Measurements from ENCODE around the gene ZNF134.

ZNF134 gene

DNA sequence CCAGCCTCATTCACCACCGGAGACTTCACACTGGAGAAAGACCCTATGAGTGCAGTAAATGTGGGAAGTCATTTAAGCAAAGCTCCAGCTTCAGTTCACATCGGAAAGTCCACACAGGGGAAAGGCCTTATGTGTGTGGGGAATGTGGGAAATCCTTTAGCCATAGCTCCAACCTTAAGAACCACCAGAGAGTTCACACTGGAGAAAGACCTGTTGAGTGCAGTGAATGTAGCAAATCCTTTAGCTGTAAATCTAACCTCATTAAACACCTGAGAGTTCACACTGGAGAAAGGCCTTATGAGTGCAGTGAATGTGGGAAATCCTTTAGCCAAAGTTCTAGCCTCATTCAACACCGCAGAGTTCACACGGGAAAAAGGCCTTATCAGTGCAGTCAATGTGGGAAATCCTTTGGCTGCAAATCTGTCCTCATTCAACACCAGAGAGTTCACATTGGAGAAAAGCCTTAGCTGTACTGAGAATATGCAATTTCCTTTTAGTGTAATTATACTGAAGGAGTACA lies 27.7 kb downstream of the ZNF134 start:
- no peak for DNase-seq

DNA sequence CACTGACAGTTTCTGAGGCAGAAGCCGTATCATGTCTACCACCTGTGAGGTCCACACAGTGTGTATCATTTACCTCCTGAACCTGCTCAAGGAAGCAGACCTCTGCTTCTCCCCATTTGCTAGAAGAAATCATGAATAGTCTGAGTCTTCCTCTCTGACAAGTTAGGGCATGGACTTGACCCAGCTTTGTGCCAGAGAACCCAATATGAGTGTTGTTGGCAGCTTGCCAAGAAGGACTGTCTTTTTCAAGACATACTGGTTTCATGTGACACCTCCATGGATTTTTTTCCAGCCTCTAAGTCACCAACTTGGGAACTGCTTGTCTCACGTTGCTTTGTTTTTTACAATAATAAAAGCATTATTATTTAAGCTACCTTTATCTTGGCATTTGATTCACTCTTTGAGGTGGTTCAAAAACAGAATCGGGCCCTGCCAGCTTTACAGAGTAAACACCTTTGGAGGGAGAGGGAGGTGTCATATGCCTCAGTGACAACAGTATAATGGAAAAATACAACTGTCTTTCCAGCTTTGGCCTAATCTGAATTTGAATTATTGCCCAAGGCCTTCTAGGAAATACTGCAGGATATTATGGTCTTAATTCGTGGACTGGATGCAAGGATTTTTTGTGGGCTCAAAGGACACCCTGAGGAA lies 28.5 kb downstream of the ZNF134 start:
- no peak for DNase-seq

DNA sequence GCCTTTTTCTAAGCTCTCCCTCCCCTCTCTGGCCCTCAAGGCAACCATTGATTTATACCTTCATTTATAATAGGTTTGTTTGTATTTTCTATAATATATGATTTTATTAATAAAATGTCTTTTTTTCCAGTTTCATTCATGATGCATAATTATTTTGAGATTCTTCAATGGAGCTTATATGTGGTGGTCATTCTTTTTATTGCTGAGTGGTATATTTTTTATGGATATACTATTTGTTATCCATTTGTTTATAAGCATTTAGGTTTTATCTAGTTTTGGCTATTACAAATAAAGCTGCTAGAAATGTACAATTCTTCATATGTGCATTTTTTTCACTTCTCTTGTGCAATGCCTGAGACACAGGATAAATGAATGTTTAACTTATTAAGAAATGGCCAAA lies 29.7 kb downstream of the ZNF134 start:
- no peak for DNase-seq

DNA sequence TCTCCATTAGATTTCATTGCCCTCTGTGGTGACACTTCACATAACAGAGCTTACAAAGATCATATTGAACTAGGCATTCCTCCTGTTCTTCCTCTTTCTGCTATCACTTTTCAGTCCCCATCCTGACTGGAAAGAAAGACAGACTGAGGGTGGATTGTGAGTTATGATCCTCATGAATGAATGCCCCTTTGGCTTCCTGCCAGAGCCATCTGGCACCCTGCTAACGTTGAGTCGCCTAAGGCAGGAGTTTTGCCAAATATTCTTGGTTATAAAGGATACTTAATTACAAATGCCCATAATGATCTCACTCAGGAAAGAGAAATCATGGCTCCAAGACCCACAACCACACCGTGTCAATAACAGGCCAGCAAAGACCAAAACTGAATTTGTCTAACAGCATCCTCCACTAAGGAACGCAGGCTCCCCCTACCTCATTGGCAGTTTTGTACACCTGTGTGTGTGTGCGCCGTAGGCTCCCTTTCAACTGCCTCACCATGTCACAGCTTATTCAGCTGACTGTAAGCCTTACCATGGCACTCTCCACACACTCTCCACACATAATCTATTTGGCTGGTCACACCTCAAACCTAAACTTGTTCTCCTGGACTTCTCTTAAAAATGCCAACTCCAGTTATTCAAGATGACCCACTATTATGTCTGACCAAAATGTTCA lies 34.4 kb downstream of the ZNF134 start:
- no peak for DNase-seq

DNA sequence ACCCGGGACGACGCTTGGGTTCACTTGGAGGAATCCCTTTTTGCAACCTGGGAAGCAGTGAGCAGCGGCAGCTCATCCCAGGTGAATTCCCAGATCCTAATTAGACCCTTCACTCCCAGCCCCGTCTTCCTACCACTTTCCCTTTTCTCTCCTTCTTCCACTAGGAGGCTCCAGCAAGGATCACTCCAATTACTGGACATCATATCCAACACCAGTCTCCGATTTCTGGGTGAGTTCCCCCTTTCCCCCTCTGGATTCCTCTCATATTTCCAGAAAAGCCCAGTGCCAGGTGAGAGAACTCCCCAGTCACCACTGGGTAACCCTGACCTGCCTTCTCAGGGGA lies 37.6 kb downstream of the ZNF134 start:
- DNase-seq, result no peak

DNA sequence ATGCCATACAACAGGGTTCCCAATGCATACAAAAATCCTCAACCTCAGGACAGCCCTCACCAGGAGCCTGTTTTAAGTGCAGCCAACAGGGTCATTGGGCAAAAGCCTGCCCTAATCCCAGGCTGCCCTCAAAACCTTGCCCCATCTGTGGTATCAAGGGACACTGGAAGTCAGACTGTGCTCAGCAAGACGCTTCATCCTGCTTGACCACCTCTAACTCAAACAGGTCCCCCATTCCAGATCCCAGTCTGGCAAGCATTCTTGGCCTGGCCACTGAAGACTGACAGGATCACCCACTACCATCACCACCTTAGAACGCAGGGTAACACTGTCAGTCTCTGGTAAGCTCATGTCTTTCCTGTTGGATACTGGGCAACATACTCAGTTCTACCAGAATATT lies 39.6 kb downstream of the ZNF134 start:
- no peak for DNase-seq

DNA sequence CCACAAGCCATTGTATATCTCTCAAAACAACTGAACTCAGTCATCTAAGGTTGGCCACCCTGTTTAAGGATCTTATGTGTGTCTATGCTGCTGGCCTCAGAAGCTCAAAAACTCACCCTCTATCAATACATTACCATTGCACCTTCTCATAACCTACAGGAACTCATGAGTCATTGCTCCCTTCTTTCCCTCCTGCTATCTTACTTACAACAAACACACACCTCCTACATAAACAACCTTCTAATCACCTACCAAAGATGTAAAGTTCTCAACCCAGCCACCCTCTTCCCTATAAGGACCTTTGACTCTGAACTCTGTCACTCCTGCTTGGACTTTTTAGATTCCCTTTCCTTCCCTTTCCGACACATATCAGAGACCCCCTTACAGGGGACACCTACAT lies 41.4 kb downstream of the ZNF134 start:
- DNase-seq, result no peak

DNA sequence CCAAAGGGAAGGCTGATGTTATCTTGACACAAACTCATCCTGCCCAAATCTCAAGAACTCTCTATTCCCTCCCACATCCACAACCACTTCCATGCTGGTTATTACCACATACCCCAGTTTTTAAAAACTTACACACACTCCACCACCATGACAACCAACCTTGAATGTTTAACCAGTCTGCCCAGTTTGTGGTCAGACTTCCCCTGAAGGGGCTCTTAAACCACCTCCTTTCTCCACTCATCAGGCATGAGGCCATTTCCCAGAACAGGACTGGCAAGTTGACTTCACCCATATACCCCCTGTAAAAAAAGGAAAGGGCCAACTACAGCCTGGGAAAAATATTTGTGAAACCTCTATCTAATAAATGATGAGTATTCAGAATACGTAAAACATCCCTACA lies 42.3 kb downstream of the ZNF134 start:
- no peak for DNase-seq

DNA sequence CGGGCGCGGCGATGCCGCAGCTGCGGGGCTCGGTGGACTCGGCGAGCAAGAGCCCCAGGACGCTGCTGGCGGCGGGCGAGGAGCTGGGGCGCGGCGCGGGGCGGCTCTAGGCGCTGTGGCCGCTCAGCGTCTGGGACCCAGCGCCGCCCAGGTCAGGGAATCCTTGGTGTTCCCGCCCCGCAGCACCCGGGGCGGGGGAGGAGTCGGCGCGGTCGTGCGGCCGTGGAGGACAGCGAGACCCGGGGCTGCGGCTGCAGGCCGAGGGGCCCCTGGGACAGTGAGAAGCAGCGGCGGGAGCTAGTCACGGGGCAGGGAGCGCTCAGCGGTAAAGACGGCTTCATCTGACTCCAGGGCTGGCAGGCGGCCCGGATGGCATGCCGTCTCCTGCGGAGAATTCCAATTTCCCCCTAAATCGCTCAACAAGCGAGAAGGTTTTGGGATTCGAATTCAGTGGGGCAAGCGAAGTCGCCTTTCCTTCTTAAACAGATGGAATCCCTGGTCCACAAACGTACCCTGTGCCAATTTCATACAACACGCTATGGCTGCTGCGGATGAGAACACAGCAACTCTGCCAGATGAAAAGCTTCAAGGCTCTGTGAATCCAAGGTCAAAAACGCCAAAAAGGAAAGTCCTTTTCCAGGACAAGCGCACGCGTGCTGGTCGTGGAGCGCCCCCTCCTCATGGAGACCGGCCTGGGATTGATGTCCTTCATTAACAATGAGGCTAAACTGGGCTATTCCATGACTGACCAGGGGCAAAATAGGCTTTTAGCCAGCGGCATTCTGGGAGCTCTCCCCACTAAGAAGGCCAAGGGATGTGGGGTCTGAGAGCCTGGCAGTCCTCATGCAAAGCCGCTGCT lies 50.5 kb downstream of the ZNF134 start:
- no peak for DNase-seq

DNA sequence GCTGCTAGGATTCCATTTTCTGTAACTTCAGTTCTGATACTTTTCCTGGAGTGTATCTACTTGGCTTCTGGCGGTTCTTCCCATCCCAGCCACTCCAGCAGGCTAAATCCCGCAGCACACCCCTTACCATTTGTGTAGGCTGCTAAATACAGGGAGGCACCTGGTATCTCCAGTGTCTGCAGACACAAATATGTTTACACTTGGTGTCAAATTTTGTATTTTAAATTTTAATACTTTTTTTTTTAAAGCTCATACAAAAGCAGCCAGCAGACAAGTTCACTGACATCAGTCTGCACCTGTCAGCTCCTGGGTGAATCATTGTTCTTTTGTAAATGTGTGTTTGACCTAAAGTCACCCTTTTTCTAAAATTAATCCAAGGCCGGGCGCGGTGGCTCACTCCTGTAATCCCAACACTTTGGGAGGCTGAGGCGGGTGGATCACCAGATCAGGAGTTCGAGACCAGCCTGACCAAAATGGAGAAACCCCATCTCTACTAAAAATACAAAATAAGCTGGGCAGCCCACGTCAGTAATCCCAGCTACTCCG lies 51.3 kb downstream of the ZNF134 start:
- no peak for DNase-seq

DNA sequence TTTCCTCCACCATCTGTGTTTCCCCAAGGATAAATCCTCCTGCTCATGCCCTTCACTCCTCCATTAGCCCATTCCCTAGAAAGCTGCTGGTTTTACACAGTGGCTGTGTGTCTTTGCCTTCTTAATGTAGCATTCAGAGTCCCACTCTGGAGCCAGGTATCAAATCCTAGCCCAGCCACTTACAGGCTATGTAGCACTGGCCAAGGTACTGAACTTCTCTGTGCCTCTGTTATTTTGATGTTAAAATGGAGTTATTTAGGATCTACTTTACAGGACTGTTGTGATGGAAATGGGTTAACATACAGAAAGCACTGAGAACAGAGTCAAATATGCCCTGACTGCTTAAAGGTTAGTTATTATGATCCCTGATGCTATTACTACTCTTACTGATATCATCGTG lies 53.2 kb downstream of the ZNF134 start:
- DNase-seq, result no peak

DNA sequence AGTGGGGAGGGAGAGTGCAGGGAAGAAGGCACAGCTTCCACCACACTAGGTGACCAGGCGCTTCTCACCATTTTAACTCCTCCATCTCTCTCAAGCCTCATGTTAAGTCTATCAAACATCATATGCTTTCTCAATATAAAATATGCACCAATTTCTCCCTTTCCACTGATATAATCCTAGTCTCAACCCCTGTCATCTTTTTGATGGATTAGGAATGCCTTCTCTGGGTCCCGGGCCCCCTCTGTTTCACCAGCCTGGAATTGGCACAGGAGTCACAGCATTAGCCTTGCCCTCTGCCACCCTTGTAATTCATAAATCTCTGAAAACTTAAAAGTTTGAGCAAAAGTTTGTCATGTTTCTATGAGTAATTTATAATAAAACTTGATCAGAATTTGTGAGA lies 54.6 kb downstream of the ZNF134 start, which contains the start of gene ZSCAN4:
ZSCAN4 (plus strand) TSS at position 301 of the 400 bp plus-strand sequence. CDS start 7,211 bp downstream, outside the sequence.
- DNase-seq, result no peak

DNA sequence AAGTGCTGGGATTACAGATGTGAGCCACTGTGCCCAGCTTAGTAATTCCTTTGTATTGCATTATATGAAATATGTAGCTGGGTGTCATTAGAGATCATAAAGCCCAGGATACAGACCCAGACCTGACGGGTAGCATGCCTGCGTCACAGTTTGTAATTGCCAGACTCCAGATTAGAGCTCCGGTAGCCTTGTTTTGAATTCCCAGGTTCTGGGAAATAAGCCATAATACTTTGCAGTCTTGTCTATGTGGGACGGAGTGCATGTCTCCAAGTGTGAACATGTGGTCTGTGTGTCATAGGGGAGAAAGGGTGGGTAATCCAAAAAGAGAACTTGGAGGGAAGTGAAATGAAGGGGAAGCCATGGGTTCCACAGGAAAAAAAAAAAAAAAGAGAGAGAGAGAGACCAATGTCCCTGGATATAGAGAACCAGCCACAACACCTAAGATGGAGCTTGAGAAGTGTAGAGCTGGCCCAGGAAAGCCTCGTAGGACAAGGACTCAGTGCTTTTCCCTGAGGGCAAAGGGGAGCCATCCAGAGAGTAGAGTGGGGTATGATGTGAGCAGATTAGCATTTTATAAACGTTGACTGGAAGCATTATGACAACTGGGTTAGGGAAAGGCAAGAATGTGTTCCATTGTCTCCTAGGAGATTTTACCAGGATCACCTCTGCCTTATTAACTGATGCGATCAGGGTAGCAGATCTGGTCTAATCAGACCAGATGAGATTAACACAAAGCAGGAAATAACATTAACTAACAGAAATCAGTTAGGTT lies 57.3 kb downstream of the ZNF134 start:
- DNase-seq, result no peak

DNA sequence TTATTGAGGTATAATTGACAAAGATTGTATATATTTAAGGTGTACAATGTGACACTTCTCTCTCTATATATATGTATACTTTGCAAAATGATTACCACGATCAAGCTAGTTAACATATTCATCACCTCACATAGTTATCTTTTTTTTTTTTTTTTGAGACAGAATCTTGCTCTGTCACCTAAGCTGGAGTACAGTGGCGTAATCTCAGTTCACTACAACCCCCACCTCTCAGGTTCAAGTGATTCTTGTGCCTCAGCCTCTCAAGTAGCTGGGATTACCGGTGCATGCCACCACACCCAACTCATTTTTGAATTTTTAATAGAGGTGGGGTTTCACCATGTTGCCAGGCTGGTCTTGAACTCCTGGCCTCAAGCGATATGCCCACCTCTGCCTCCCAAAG lies 58.4 kb downstream of the ZNF134 start:
- no peak for DNase-seq

Measured in CD4-positive, alpha-beta T cell treated with Interleukin-17A for 1 hour (primary cell).